ENCODE data around the gene KTN1. TPM values are rescaled to one million over a fixed set of nuclear protein-coding genes. Genes with fewer than 3 reads are reported as not detected.

The KTN1 gene
- total and polyA plus RNA-seq, 7 donors, result 218 to 607 (median 279) TPM

GRCh38 chr14:55539975-55540374, 40.0 kb upstream of the KTN1 start:
- DNase-seq (no peak), ATAC-seq (no peak)
- peaks cover 11% of the 10 kb centered on the region for H3K9me3 ChIP-seq
- no peaks in the 10 kb centered on the region for H3K27me3 ChIP-seq (ENCODE audit: insufficient read depth in 3 of 3, low read length in 2 of 3)
- no peak overlapping the region for H3K27ac ChIP-seq
- no peak for TF ChIP-seq CTCF (IDR thresholded peaks at IDR 0.05)
- H3K36me3 ChIP-seq (ENCODE audit: insufficient read depth in 1 of 2, low read depth in 1 of 2), result no peaks in the 10 kb centered on the region
- H3K4me1 ChIP-seq, result no peaks in the 10 kb centered on the region
- H3K4me3 ChIP-seq, result no peak overlapping the region
- WGBS, 3 donors, result 93 to 95% (median 94%) methylated on average over 2 of the region's 2 CpGs
- intact Hi-C loops (cut with DNase I), result no loop called here

- DNase-seq (no peak), ATAC-seq (no peak)
- intact Hi-C loops (cut with DNase I), result no loop called here
- H3K4me1 ChIP-seq, result no peaks in the 10 kb centered on the region
- WGBS, 3 donors, result 95 to 97% (median 97%) methylated on average over 5 of the region's 5 CpGs
- no peaks in the 10 kb centered on the region for H3K27me3 ChIP-seq (ENCODE audit: insufficient read depth in 3 of 3, low read length in 2 of 3)
- no peak for TF ChIP-seq CTCF (IDR thresholded peaks at IDR 0.05)
- H3K27ac ChIP-seq, result no peak overlapping the region
- no peaks in the 10 kb centered on the region for H3K36me3 ChIP-seq (ENCODE audit: insufficient read depth in 1 of 2, low read depth in 1 of 2)
- peaks cover 8% of the 10 kb centered on the region for H3K9me3 ChIP-seq
- no peak overlapping the region for H3K4me3 ChIP-seq
These were observed 38.9 kb upstream of the KTN1 start for GRCh38 chr14:55540847-55541773.

GRCh38 chr14:55545779-55546178, 34.2 kb upstream of the KTN1 start:
- no peak overlapping the region for H3K4me3 ChIP-seq
- ATAC-seq (no peak), DNase-seq (no peak)
- 76 to 88% (median 86%) methylated on average over 1 of the region's 1 CpG for WGBS, 3 donors
- no peaks in the 10 kb centered on the region for H3K27me3 ChIP-seq (ENCODE audit: insufficient read depth in 3 of 3, low read length in 2 of 3)
- no peaks in the 10 kb centered on the region for H3K4me1 ChIP-seq
- no peak overlapping the region for H3K27ac ChIP-seq
- no peak for TF ChIP-seq CTCF (IDR thresholded peaks at IDR 0.05)
- H3K9me3 ChIP-seq, result no peaks in the 10 kb centered on the region
- H3K36me3 ChIP-seq (ENCODE audit: insufficient read depth in 1 of 2, low read depth in 1 of 2), result no peaks in the 10 kb centered on the region
- intact Hi-C loops (cut with DNase I), result no loop called here

GRCh38 chr14:55546212-55546874, 33.7 kb upstream of the KTN1 start:
- 96 to 99% (median 96%) methylated on average over 3 of the region's 3 CpGs for WGBS, 3 donors
- no peaks in the 10 kb centered on the region for H3K36me3 ChIP-seq (ENCODE audit: insufficient read depth in 1 of 2, low read depth in 1 of 2)
- intact Hi-C loops (cut with DNase I), result no loop called here
- DNase-seq, result no peak
- no peaks in the 10 kb centered on the region for H3K4me1 ChIP-seq
- no peak for ATAC-seq
- no peak overlapping the region for H3K4me3 ChIP-seq
- H3K27me3 ChIP-seq (ENCODE audit: insufficient read depth in 3 of 3, low read length in 2 of 3), result no peaks in the 10 kb centered on the region
- H3K9me3 ChIP-seq, result no peaks in the 10 kb centered on the region
- no peak for TF ChIP-seq CTCF (IDR thresholded peaks at IDR 0.05)
- no peak overlapping the region for H3K27ac ChIP-seq

Data from psoas muscle (tissue), 8 donors.